Spleen (tissue), 13 donors: ENCODE measurements around the gene COL4A2. TPM values are rescaled to one million over a fixed set of nuclear protein-coding genes. Genes with fewer than 3 reads are reported as not detected.
A peak's percentile ranks its signal among the peaks of the same experiment; 100 is the strongest.

Experiments used
- DNase-seq: peaks from one replicate; pipeline ENCODE4 v3.0.0-alpha.2; 2020
- H3K27ac ChIP-seq, 8 donors: fragments of 200-600 bp; sonication (generic) in 7 of 8; 1 replicate in 4 of 8; 2 replicates in 4 of 8; pipeline versions ENCODE4 v1.5.0 to v1.8.0; 2016 to 2021; ENCODE audit warnings: inconsistent platforms in 4 of 8, mild to moderate bottlenecking in 4 of 8, moderate library complexity in 1 of 8
- H3K27me3 ChIP-seq, 7 donors: fragments of 200-600 bp; sonication (generic) in 6 of 7; replicated peaks in 1 of 7; 1 replicate in 4 of 7; 2 replicates in 3 of 7; pipeline versions ENCODE4 v1.5.0 to v1.8.0; 2016 to 2021; ENCODE audit warnings: inconsistent platforms in 3 of 7, mild to moderate bottlenecking in 1 of 7
- H3K36me3 ChIP-seq, 6 donors: fragments of 200-600 bp; sonication (generic) in 5 of 6; 1 replicate in 4 of 6; 2 replicates in 2 of 6; pipeline versions ENCODE4 v1.5.0 to v1.8.0; 2016 to 2021; ENCODE audit warnings: inconsistent platforms in 2 of 6
- H3K4me1 ChIP-seq, 6 donors: fragments of 200-600 bp; sonication (generic) in 5 of 6; 1 replicate in 3 of 6; 2 replicates in 3 of 6; pipeline versions ENCODE4 v1.5.0 to v1.8.0; 2016 to 2021; ENCODE audit warnings: inconsistent platforms in 3 of 6
- H3K4me3 ChIP-seq, 8 donors: fragments of 200-600 bp; sonication (generic) in 7 of 8; 1 replicate in 4 of 8; 2 replicates in 4 of 8; pipeline versions ENCODE4 v1.5.0 to v1.8.0; 2016 to 2021; ENCODE audit warnings: inconsistent platforms in 4 of 8, mild to moderate bottlenecking in 4 of 8, moderate library complexity in 2 of 8
- H3K9me3 ChIP-seq, 8 donors: fragments of 200-600 bp; sonication (generic) in 7 of 8; 1 replicate in 4 of 8; 2 replicates in 4 of 8; pipeline versions ENCODE4 v1.5.0 to v1.8.0; 2016 to 2021; ENCODE audit warnings: inconsistent platforms in 4 of 8
- CTCF ChIP-seq, 11 experiments: fragments of 200-600 bp in 7 of 11; fragments of 450-650 bp in 4 of 11; sonication (generic) in 4 of 11; IDR thresholded peaks in 8 of 11; conservative IDR thresholded peaks in 3 of 11; 1 replicate in 7 of 11; 2 replicates in 4 of 11; pipeline versions ENCODE4 v1.4.0 to v1.8.0; 2016 to 2021; ENCODE audit warnings: antibody characterized with exemption in 11 of 11, inconsistent platforms in 4 of 11, mild to moderate bottlenecking in 1 of 11
- POLR2A ChIP-seq, 3 donors: fragments of 450-650 bp; IDR thresholded peaks; one replicate each; pipeline ENCODE4 v1.5.1; 2017; ENCODE audit warnings: antibody characterized with exemption in 3 of 3, mild to moderate bottlenecking in 1 of 3
- POLR2AphosphoS5 ChIP-seq, 3 donors: sonication (generic); formaldehyde crosslinking; IDR thresholded peaks; one replicate each; pipeline ENCODE4 v1.5.1; 2017; ENCODE audit warnings: antibody characterized with exemption in 3 of 3
- WGBS, 5 donors: extraction: QIAGEN DNeasy Blood & Tissue Kit in 3 of 5; methylation state at CpG; one replicate each; pipeline versions ENCODE4 v1.1.5 to v1.1.7; 2013 to 2018; 5-methylcytosine and 5-hydroxymethylcytosine counted together
- intact Hi-C: fragments of 100-400 bp; cut with DNase I; formaldehyde crosslinking; loops from one replicate; pipeline ENCODE4 v1.15.0; 2023; ENCODE audit warnings: low total_unique reads
- long read RNA-seq, 2 donors: transcript quantifications; one replicate each; lab custom pipeline, GENCODE V29; 2026
- polyA plus RNA-seq, 3 donors: library from polyadenylated mRNA; stranded (reverse); fragments of 200-250 nt; gene quantifications; one replicate each; pipeline ENCODE4 v1.2.1, GENCODE V29; 2013
- total RNA-seq, 7 donors: library from RNA; depleted of rRNA in 3 of 7; stranded (reverse); fragments of >200 nt in 3 of 7; fragmentation: NEBNext Ultra II Directional in 4 of 7; extraction: Animal tissue kit (Norgen Biotek cat#: 25700) in 4 of 7; gene quantifications; one replicate each; pipeline versions ENCODE4 v1.1.0 to v1.2.1, GENCODE V29; 2016 to 2021
- donor health status: healthy with polysubstance abuse.
- donor health status: DM: no; HTN: no; CAD: no; lungs with moderate emphysema.
- donor health status: DM: no; HTN: no; CAD: no.
- donor health status: Bipolar disorder and iron deficiency.
- donor health status: healthy.
- donor health status: DM: no; HTN: no; CAD: no.
- donor health status: DM: yes; HTN: yes; CAD: no.

The COL4A2 gene
- total RNA-seq (100 to 1,000 TPM; 296 to 712 (median 410) TPM), polyA plus RNA-seq (100 to 1,000 TPM in 1 of 3 donors, 10 to 100 TPM in 2; 52.6 to 116 (median 76.3) TPM)
- long read RNA-seq, donor 1, full-length matches to known transcripts: 160 of 674 reads
- long read RNA-seq, donor 1, partial matches to known transcripts: 505 of 674 reads
- long read RNA-seq, donor 1, other reads (novel, unspliced or antisense): 9 of 674 reads
- long read RNA-seq, donor 2, full-length matches to known transcripts: 115 of 234 reads
- long read RNA-seq, donor 2, partial matches to known transcripts: 97 of 234 reads
- long read RNA-seq, donor 2, other reads (novel, unspliced or antisense): 22 of 234 reads

GRCh38 chr13:110306960-110307766 lies at the start of gene COL4A2, which contains the start of gene COL4A1:
TSS of gene COL4A2 (plus strand) at chr13:110307284. CDS start at chr13:110307904, 620 bp downstream.
TSS of gene COL4A1 (minus strand) at chr13:110307157. CDS start at chr13:110307027, 130 bp downstream.
- no peak for DNase-seq
- Histone ChIP-seq H3K4me1 (peaks cover 6 to 53% (median 17%) of the 10 kb centered on the region in 6 donors), H3K4me3 (peak within 1 kb of the TSS; percentile 46 to 73 (median 52)), H3K27ac (peak within 1 kb of the TSS; percentile 54 to 87 (median 85)), H3K36me3 (peaks cover 0 to 7% (median 0%) of the 10 kb centered on the region in 6 donors), H3K9me3 (no peaks in the 10 kb centered on the region), H3K27me3 (peaks cover 0 to 93% (median 27%) of the 10 kb centered on the region in 7 donors)
- no peak for TF ChIP-seq CTCF (IDR thresholded peaks at IDR 0.05 in 8 of 11, conservative IDR thresholded peaks at IDR 0.05 in 3 of 11)
- TF ChIP-seq POLR2A (IDR thresholded peaks at IDR 0.05): no peak
- TF ChIP-seq POLR2AphosphoS5 (IDR thresholded peaks at IDR 0.05): peak; percentile 77 to 89 (median 88)
- intact Hi-C loops: loop anchor here (10.0 kb wide), 1 partner anchor 108 kb away; no protein-coding TSS in a partner anchor
- WGBS, 5 donors: 2 to 8% (median 4%) methylated on average over 8 to 96 of the region's 96 CpGs

- peaks cover 0 to 14% (median 0%) of the 10 kb centered on the region in 7 donors for H3K27me3 ChIP-seq
- WGBS, 5 donors: 85 to 95% (median 91%) methylated on average over 3 of the region's 3 CpGs
- H3K4me1 ChIP-seq: peaks cover 0 to 46% (median 19%) of the 10 kb centered on the region in 6 donors
- TF ChIP-seq POLR2A (IDR thresholded peaks at IDR 0.05) (no peak), CTCF (IDR thresholded peaks at IDR 0.05 in 8 of 11, conservative IDR thresholded peaks at IDR 0.05 in 3 of 11) (no peak), POLR2AphosphoS5 (IDR thresholded peaks at IDR 0.05) (no peak)
- no peak overlapping the region for H3K4me3 ChIP-seq
- intact Hi-C loops: no loop called here
- H3K36me3 ChIP-seq: no peaks in the 10 kb centered on the region
- DNase-seq: no peak
- no peaks in the 10 kb centered on the region for H3K9me3 ChIP-seq
- peak overlapping the region in 1 of 8 donors; percentile 6 for H3K27ac ChIP-seq
These were observed 49.7 kb upstream of the COL4A2 start for GRCh38 chr13:110257408-110257807.

GRCh38 chr13:110258876-110259631 lies 48.0 kb upstream of the COL4A2 start:
- WGBS, 5 donors: 72 to 77% (median 76%) methylated on average over 12 of the region's 12 CpGs
- TF ChIP-seq CTCF (IDR thresholded peaks at IDR 0.05 in 8 of 11, conservative IDR thresholded peaks at IDR 0.05 in 3 of 11) (no peak), POLR2AphosphoS5 (IDR thresholded peaks at IDR 0.05) (no peak), POLR2A (IDR thresholded peaks at IDR 0.05) (no peak)
- Histone ChIP-seq H3K4me3 (no peak overlapping the region), H3K9me3 (no peaks in the 10 kb centered on the region), H3K36me3 (no peaks in the 10 kb centered on the region), H3K4me1 (peaks cover 2 to 63% (median 31%) of the 10 kb centered on the region in 6 donors), H3K27ac (peak overlapping the region in 3 of 8 donors; percentile 10 to 29 (median 26)), H3K27me3 (peaks cover 0 to 14% (median 0%) of the 10 kb centered on the region in 7 donors)
- intact Hi-C loops: no loop called here
- no peak for DNase-seq
